HS-5 (cell line): Measurements from ENCODE around the gene FHIP2A.
"Not testable (repeated sequence)": the region's sequence is repeated elsewhere in the genome, so short reads cannot be mapped to it uniquely, and the experiment has no call there.

ENCODE experiments used
- DNase-seq: peaks from one replicate; pipeline ENCODE4 v3.0.0-alpha.2; 2012; ENCODE audit warnings: low read depth

The FHIP2A gene, protein sequence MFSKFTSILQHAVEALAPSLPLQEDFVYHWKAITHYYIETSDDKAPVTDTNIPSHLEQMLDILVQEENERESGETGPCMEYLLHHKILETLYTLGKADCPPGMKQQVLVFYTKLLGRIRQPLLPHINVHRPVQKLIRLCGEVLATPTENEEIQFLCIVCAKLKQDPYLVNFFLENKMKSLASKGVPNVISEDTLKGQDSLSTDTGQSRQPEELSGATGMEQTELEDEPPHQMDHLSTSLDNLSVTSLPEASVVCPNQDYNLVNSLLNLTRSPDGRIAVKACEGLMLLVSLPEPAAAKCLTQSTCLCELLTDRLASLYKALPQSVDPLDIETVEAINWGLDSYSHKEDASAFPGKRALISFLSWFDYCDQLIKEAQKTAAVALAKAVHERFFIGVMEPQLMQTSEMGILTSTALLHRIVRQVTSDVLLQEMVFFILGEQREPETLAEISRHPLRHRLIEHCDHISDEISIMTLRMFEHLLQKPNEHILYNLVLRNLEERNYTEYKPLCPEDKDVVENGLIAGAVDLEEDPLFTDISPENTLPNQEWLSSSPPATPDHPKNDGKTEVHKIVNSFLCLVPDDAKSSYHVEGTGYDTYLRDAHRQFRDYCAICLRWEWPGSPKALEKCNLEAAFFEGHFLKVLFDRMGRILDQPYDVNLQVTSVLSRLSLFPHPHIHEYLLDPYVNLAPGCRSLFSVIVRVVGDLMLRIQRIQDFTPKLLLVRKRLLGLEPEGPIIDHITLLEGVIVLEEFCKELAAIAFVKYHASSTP

DNA sequence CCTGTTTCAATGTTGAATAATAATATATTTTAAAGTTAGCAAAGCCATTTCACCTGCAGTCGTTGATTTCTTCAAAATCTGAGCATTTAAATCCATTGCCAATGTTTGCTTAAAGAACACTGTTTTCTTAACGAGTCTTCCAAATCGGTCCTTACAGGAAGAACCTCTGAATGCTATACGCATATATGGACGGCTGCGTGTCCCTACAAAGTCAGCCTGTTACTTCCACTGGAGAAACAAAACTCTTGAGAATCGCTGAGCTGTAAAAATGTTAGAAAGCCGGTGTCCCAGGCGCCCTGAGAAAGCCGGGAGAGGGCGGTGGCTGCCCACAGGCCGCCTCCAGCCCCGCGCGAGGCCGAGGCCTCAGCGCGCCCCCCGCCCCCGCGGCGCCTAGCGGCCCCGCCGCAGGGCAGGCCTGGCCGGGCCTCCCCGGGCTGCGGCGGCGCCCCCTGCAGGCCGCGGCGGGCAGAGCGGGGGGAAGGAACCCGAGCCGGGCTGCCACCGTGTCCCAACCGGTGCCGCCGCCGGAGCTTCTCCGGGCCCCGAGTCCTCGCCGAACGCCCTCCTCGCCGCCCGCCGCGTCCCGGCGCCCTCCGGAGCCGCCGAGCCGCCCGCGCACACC lies at the start of gene FHIP2A:
TSS of gene FHIP2A (plus strand) at position 488 of the 622 bp plus-strand sequence. CDS start 299 bp downstream, outside the sequence.
- DNase-seq = peak; percentile 26

DNA sequence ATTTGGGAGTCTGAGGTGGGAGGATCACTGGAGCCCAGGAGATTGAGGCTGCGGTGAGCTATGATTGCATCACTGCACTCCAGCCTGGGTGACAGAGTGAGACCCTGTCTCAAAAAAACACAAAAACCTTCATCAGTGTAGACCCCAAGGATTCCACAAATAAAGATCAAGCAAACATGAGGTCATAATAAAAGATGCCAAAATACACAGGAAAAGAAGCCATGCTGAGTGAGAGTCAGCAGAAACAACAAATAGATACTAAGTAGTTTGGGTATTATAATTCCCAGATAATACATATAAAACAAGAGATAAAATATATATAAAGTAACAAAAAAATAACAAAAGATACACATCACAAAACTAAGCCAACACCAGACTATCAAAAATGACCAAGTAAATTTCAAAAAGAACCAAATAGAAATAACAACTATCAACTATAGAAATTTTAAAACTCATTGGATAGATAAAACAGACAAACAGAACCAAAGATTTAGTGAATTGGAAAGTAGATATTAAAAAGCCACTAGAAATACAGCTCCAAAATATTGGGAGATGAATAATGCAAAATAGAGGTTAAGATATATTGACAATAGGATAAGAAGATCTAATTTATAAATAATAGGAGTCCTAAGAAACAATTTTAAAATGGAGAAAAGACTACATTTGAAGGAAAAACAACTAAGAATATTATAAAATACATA lies 48.9 kb upstream of the FHIP2A start:
- no peak for DNase-seq

DNA sequence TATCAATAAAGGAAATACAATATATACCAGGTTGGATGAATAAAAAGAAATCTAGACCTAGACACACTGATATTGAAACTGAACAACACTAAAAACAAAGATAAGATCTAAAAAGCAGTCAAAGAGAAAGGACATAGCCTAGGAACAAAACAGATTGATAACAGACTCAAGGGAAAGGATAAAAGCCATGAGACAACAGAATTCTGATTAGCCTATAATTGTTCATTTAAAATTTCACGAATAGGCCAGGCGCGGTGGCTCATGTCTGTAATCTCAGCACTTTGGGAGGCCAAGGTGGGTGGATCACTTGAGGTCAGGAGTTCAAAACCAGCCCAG lies 48.4 kb upstream of the FHIP2A start:
- DNase-seq = no peak

DNA sequence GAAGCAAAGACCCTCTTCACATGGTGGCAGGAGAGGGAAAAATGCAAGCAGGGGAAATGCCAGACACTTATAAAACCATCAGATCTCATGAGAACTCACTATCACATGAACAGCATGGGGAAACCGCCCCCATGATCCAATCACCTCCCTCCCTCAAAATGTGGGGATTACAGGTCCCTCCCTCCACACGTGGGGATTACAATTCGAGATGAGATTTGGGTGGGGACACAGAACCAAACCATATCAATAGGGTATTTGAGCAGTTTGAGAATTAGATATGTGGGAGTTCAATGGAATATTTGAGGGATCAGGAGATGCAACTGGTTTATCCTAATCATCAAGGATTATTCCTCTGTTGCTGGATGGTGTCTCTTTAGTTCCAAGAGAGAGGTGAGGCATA lies 46.5 kb upstream of the FHIP2A start:
- DNase-seq = not testable (repeated sequence)

DNA sequence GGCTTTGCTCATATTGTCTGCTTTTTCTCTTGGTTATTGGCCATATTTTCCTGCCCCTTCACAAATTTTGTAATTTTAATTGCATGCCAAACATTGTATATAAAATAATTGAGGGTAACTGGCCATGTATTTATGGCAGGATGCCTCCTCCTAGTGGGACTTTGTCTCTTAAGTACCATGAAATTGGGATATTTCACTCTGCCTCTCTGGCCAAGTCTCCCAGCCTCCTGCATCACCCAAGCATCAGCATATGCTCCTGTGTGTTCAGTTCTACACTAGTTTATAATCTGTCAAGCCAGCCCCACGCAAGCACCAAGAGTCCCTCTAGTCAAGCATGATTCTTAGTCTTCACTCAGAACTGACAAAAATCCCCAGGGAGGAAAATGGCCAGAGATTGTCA lies 44.2 kb upstream of the FHIP2A start:
- DNase-seq = no peak

DNA sequence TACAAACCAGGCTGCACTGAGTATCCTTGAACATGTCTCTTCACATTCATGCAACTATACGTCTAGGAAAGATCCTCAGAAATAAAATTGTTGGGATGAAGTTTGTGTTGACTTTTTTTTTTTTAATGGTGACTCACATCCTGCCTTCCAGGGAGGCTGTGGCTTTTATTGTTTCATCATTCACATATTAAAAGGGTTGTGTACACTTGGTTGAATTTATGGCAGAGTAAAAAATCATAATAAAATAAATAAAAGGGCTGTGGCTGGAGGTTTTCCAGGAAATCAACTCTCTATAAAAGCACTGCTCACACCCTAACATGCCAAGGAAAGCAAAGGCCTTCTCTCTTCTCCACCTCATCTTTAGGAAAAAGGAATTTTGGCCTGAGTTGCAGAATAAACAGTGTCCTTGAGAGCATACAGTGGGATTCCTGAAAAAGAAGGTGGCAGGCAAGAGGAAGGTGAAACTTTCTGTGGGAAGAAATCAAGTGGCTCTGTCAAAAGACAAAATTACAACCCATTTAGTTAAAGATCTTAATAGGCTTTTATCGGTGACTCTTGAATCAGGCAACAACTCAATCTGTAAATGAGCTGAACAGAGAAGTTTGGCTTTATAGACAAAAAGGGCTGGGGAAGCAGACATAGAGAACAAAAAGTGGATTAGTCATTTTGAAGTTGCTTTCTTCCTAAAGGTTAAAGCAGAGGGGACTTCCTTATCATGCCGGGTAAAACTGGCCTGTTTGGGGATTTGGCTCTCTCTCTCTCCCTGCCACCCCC lies 41.6 kb upstream of the FHIP2A start:
- peak; percentile 62 for DNase-seq

DNA sequence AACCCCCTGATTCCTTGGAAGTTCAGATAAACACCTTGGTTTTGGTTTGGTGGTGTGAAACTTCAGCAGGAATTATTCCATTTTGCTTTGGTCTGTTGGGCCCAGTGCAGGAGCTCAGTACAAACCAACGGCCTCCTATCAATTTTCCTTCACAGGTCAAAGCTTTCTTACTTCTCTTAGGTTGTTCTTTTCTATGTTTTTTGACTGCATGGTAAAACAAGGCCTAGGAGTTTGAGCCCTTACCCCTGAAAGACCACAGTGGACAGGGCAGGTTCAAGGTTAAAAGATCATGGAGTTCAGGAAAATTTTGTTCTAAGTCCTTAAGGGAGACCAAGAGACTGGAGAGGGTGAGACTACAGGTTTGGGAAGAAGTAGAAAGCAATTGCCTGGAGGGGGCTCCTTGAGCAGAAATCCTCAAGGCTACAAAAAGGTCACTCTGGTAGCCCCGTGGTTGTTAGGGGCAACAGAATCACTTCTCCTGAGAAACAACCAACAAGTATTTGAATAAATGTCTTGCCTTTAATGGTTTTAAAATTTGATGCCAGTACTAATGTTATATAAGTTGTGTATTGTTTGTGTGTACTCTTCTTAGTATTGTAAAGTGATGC lies 40.9 kb upstream of the FHIP2A start:
- DNase-seq = no peak

DNA sequence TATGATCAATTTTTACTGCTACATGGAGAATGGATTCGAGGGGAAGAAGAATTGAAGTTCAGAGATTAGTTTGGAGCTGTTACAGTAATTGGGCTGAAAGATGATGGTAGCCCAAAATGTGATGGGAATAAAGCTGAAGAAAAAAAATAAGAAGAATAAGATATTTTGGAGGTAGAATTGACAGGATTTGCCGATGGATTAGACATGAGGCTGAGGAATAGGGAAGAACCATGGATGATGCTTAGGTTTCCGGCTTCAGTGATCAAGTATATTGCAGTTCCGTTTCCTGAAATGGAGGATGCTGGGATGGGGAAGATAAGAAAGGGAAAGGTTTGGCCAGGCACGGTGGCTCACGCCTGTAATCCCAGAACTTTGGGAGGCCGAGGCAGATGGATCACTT lies 38.9 kb upstream of the FHIP2A start:
- DNase-seq = no peak

DNA sequence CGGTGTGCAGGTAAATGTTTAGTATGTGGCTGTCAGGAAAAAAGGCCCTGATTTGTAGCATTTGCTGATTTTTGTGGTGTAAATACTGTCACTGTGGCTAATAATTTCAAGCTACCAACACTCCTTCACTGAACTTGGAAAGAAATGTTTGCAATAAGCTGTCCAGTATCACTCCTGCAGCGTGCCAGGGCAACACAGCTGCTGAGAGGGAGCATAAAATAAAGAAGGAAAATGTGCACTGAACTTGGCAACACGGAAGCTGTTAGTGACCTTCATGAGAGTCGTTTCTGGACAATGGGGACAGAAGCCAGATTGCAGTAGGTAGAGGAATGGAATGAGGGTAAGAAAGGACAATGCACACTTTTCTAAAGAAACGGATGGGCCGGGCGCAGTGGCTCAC lies 37.9 kb upstream of the FHIP2A start:
- DNase-seq = no peak

DNA sequence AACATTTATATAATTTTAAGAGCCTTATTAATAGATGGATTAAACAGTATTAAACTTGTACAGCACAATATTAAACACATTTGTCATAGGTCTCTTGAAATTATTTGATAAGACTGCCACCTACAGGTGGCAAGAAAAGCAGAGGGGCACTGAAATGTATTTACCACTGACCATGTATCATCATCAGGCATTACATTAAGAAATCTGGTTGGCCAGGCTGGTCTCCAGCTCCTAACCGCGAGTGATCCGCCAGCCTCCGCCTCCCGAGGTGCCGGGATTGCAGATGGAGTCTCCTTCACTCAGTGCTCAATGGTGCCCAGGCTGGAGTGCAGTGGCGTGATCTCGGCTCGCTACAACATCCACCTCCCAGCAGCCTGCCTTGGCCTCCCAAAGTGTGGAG lies 35.1 kb upstream of the FHIP2A start:
- DNase-seq = not testable (repeated sequence)

DNA sequence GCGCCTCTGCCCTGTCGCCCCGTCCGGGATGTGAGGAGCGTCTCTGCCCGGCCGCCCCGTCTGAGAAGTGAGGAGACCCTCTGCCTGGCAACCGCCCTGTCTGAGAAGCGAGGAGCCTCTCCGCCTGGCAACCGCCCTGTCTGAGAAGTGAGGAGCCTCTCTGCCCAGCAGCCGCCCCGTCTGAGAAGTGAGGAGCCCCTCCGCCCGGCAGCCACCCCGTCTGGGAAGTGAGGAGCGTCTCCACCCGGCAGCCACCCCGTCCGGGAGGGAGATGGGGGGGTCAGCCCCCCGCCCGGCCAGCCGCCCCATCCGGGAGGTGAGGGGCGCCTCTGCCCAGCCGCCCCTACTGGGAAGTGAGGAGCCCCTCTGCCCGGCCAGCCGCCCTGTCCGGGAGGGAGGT lies 34.4 kb upstream of the FHIP2A start:
- not testable (repeated sequence) for DNase-seq

DNA sequence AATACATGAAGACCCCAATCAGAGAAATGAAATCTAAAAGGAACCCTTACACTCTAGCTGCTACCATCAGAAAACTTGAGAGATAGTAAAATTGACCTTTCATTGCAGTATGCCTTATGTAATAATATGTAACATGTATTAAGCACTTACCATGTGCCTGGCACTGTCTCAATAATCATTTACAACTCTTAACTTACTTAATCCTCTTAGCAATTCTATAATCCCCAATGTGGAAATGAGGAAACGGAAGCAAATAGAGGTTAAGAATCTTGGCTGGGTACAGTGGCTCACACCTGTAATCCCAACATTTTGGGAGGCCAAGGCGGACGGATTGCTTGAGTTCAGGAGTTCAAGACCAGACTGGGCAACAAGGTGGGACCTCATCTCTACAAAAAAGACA lies 29.8 kb upstream of the FHIP2A start:
- no peak for DNase-seq

DNA sequence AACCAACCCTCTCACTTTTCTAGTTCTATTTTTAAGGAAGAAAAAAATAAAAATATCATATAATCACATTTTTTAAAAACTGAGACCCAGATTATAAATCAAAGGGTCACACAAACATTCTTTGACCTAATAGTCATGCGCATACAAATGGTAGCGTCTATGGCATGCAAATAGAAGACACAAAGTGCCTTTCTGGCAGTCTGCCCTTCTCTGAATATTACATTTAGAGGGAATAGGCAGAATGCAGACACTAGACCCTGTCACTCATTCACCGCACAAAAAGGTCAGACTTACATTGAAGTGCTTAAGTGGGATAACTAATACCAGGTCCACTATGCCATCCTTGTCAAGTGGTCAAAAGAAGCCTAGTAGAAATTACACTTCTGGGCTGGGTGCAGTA lies 26.5 kb upstream of the FHIP2A start:
- no peak for DNase-seq

DNA sequence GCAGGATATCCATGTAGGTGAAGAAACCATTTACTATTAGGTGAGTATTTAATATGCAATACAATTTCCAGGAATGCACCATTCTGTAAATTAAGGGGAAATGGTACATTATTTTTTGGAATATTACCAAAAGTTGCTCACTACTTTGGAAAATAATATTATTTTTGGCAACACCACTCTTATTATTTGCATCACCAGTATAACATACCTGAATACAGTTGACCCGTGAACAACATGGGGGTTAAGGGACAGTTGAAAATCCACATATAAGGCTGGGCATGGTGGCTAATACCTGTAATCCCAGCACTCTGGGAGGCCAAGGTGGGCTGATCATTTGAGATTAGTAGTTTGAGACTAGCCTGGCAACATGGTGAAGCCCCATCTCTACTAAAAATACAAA lies 21.2 kb upstream of the FHIP2A start:
- DNase-seq = no peak

DNA sequence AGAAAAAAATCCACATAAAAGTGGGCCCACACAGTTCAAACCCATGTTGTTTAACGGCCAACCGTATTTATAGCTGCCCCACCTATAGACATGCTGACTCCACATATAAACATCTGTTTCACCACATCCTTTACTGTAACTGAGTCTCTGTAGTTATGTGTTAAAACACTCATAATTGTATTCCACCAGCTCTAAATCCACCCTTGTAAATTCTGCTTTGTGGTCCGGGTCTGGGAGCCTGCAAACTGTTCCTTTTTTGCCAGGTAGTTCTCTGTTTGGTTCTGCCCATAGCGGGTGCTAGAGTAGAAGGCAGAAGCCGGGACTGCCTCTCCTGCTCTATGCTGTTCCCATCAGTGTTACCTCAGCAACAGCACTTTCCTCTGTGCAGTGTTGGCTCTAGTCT lies 20.2 kb upstream of the FHIP2A start:
- no peak for DNase-seq

DNA sequence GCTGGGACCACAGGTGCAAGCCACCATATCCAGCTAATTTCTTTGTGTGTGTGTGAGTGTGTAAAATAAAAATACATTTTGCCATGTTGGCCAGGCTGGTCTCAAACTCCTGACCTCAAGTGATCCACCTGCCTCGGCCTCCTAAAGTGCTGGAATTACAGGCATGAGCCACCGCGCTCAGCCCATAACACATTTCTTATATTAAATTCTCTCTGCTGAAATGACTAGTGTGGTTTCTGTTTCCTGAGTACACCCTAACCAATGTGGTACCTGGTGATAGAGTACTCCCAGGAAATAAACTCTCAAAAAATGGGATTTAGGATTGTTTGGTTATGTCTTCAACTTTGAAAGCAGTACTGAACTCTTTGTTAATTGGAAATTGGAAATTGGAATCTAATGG lies 19.4 kb upstream of the FHIP2A start:
- no peak for DNase-seq

DNA sequence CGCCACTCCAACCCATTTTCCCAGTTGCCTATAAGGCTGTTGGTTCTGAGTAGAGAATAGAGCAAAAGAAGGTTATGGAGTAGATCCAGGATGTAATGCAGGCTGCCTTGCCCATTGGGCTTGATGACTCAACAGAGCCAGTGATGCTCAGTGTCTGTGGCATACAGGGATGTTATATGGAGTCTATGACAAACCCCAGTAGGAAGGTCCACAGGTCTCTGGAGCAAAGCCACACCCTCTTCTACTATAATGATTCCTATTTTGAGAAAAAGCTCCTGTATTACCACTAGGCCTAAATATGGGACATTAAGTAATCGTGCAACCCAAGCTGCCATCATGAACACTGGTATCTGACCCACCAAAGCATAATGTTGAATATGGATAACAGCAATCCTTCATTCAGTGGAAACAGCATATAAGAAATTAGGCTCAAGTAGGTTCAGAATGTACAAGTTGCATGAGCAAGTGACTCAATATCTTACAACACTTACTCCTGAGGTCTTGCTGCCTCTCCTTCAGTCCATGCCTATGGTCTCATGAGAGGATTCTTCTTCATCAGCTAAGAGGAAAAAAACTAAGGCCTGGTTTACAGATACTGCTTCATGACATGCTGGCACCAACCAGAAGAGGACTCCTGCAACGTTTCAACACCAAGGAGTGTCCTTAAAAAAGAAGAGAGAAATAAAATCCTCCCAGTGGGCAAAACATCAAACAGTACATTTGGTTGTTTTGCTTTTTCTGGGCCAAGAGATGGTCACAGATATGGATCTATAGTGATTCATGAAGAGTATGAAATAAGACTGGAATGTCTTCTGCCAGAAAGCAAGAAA lies 14.8 kb upstream of the FHIP2A start:
- no peak for DNase-seq

DNA sequence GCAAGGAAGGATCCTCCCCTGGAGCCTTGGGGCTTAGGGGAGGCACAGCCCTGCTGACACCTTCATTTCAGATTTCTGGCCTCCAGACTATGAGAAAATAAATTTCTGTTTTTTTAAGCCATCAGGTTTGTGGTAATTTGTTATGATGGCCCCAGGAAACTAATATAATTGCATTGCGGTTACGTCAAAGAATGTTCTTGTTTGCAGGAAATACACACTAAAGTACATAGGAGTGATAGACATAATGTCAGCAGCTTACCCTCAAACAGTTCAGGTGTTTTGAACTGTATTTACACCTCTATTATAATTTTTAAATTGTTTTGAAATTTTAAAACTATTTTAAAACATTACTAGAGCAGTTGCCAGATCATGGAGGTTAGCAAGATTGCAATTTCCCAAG lies 12.6 kb upstream of the FHIP2A start:
- DNase-seq = no peak

DNA sequence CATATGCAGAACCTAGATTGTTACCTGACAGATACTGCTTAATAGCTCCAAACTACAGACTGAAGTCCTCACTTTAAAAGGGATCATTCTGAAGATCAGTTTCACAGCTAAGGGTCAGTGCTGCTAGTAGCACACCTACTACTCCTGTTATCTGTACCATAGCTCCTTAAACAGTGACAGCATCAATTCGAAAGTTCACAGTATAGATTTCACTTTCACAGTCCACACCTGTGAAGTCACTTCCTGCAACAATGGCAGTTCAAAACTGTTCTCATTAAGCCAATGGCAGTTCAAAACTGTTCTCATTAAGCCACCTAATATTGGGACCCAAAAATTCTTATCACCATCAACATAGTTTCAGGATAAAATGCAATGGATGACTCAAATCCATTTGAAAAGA lies 10.7 kb upstream of the FHIP2A start:
- no peak for DNase-seq

DNA sequence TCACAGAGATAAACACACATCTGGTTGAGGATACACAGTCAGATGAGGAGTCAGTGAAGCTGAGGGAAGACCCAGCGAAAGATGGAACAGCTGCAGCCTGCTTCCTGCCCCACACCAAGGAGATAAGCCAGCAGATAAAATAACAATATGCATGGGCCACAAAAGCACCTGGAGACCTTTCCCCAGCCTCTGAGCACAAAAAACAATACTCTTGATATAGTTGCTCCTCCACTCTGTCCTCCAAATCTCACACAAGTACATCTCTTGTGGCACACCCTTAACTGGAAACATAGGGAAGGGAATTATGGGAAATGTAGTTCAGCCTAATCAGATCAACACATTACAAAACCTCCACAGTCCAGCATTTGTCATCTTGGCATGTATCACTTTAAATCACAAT lies 9.7 kb upstream of the FHIP2A start:
- no peak for DNase-seq
